ENCODE results near the gene SNX32. TPM values are rescaled to one million over a fixed set of nuclear protein-coding genes. Genes with fewer than 3 reads are reported as not detected.
A peak's percentile ranks its signal among the peaks of the same experiment; 100 is the strongest.

The SNX32 gene
- total and polyA plus RNA-seq, 7 experiments from 2014 or later = 0.38 to 2.0 (median 0.92) TPM

DNA sequence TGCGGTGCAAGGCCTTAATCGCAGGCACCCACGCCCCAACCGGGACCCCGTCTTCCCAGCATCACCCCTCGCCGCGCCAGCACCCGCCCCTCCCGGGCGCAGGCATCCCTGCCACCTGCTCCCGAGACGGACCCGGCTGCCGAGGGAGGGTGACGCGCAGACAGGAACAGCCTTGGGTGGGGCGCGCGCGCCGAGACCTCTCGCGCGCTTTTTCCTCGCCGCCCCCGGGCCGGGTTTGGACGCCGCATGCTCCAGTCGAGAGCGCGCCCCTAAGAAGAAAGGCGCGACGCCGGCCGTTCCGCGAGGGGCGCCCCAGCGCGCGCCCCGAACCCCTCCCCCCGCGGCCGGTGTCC is 23.7 kb downstream of the SNX32 start:
- DNase-seq (peak in 8 of 9 donors; percentile 55 to 79 (median 67)), ATAC-seq (peak; percentile 4)
- H3K27ac ChIP-seq (ENCODE audit: low read depth, low read length) = peak overlapping the region; percentile 74
- Mint-ChIP-seq H3K27me3 (no peaks in the 10 kb centered on the region), H3K9me3 (peaks cover 0 to 9% (median 0%) of the 10 kb centered on the region in 11 donors), H3K36me3 (peaks cover 12 to 44% (median 27%) of the 10 kb centered on the region in 5 donors), H3K27ac (peak overlapping the region in 4 of 9 donors; percentile 67 to 97 (median 84)), H3K4me1 (peaks cover 42 to 70% (median 56%) of the 10 kb centered on the region in 7 donors), H3K4me3 (peak overlapping the region; percentile 87 to 100 (median 93))
- POLR2A ChIA-PET = interaction anchor here (0.6 to 12.9 kb wide), 21 partner anchors 9 to 1622 kb away, joined by 3 to 316 read pairs (median 5); partner anchors contain the start of genes C11orf68, CCDC85B, CTSW and EFEMP2
- peaks cover 28 to 61% (median 33%) of the 10 kb centered on the region in 3 experiments for H3K36me3 ChIP-seq (ENCODE audit: control insufficient read depth in 2 of 3, insufficient read depth in 3 of 3, low read length in 3 of 3)
- intact Hi-C loops (cut with micrococcal nuclease) = loop anchor here (5.0 to 10.0 kb wide), 2 partner anchors 313 to 1540 kb away; partner anchors contain the start of genes PRDX5 (in 1 of the 2) and TRMT112 (in 1 of the 2)
- peak overlapping the region; percentile 98 for H3K4me3 ChIP-seq (ENCODE audit: low read length)
- CTCF ChIA-PET = interaction anchor here (0.9 to 8.3 kb wide), 3 partner anchors 31 to 188 kb away, joined by 3 to 159 read pairs (median 3); partner anchors contain the start of genes CCDC85B and FIBP
- H3K4me1 ChIP-seq (ENCODE audit: control insufficient read depth in 2 of 2, insufficient read depth in 2 of 2, low read length in 2 of 2) = peaks cover 39 to 43% of the 10 kb centered on the region in 2 donors
- no peaks in the 10 kb centered on the region for H3K27me3 ChIP-seq (ENCODE audit: control insufficient read depth in 2 of 2, insufficient read depth in 2 of 2, low read length in 2 of 2)
- H3K9me3 ChIP-seq (ENCODE audit: control insufficient read depth in 2 of 3, low read length in 3 of 3) = no peaks in the 10 kb centered on the region

DNA sequence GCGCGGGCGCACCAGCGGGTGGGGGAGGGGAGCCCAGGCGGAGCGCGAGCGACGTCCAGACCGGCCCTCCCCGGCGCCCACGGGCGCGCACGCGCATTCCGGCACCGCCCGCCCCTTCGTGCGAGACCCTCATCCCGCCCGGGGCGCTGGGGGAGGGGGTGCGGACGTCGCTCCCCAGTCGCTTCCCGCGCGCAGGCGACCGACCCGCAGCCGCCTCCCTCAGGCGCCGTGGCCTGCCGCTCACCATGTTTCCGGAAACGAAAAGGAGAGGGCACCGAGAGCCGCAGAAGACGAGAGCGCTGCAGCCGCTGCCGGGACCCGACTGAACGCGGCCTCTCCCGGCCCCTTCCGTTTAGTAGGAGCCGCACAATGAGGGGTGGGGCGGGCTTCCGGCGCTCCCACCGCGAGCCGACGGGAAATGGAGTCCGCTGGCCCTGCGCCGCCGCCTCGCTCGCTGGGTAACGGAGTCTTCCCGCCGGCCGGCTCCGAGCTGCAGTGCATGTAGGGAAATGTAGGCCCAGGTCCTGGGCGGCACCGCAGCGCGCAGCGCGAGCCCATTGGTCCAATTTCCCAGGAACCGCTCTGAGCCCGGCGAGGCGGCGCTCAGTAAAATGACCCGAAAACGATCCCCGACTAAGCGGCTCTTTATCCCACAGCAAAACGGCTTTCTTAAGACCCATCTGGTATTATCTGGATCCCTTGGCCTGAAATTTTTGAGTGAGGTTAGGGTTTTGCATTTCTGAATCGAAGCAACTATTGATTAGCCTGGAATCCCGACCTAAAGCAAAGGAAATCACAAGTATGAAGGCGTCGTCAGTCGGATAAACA is 24.3 kb downstream of the SNX32 start, which contains the start of gene CFL1:
CFL1 (minus strand) TSS at position 328 of the 828 bp plus-strand sequence; CDS start at position 247, 81 bp downstream.
- Histone ChIP-seq H3K9me3 (ENCODE audit: control insufficient read depth in 2 of 3, low read length in 3 of 3) (no peaks in the 10 kb centered on the region), H3K27me3 (ENCODE audit: control insufficient read depth in 2 of 2, insufficient read depth in 2 of 2, low read length in 2 of 2) (no peaks in the 10 kb centered on the region), H3K4me3 (ENCODE audit: low read length) (peak within 1 kb of the TSS; percentile 98), H3K27ac (ENCODE audit: low read depth, low read length) (peak within 1 kb of the TSS; percentile 88), H3K4me1 (ENCODE audit: control insufficient read depth in 2 of 2, insufficient read depth in 2 of 2, low read length in 2 of 2) (peaks cover 39 to 43% of the 10 kb centered on the region in 2 donors), H3K36me3 (ENCODE audit: control insufficient read depth in 2 of 3, insufficient read depth in 3 of 3, low read length in 3 of 3) (peaks cover 32 to 61% (median 37%) of the 10 kb centered on the region in 3 experiments)
- peak; percentile 80 for ATAC-seq
- no peaks in the 10 kb centered on the region for H3K27me3 Mint-ChIP-seq
- peak within 1 kb of the TSS; percentile 90 to 99 (median 97) for H3K27ac Mint-ChIP-seq
- H3K9me3 Mint-ChIP-seq = peaks cover 0 to 9% (median 0%) of the 10 kb centered on the region in 11 donors
- ChIA-PET POLR2A (interaction anchor here (0.6 to 12.9 kb wide), 31 partner anchors 9 to 1623 kb away, joined by 3 to 316 read pairs (median 4); partner anchors contain the start of genes BANF1, CCDC85B, CTSW and EFEMP2), CTCF (interaction anchor here (0.9 to 8.3 kb wide), 4 partner anchors 12 to 188 kb away, joined by 3 to 159 read pairs (median 16); partner anchors contain the start of genes CCDC85B and FIBP)
- DNase-seq = peak; percentile 90 to 98 (median 97)
- H3K4me3 Mint-ChIP-seq = peak within 1 kb of the TSS; percentile 92 to 100 (median 98)
- intact Hi-C loops (cut with micrococcal nuclease) = loop anchor here (1.0 to 10.0 kb wide), 25 partner anchors 15 to 1541 kb away; partner anchors contain the start of genes BANF1 (in 2 of the 2), EIF1AD (in 2 of the 2), RELA (in 2 of the 2) and RNASEH2C (in 2 of the 2)
- peaks cover 46 to 75% (median 61%) of the 10 kb centered on the region in 7 donors for H3K4me1 Mint-ChIP-seq
- peaks cover 16 to 45% (median 27%) of the 10 kb centered on the region in 5 donors for H3K36me3 Mint-ChIP-seq

DNA sequence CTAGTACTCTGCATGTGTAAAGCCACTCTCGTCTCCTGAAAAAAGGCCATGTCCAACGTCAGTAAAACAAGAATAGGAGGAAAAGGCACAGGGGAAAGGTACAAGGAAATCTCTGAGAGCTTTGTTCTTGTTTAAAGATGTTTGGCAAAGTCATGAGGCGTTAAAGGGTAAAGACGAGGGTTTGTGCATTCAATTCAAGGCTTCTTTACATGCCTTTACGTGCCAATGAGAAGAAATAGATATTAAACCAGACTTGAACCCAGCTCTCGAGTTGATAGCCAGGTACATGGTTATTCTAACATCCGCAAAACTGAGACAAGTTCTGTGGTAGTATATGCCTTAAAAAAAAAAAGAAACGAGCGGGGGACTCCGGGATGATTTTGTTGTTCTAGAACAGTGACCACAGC is 24.9 kb downstream of the SNX32 start:
- no peaks in the 10 kb centered on the region for H3K27me3 ChIP-seq (ENCODE audit: control insufficient read depth in 2 of 2, insufficient read depth in 2 of 2, low read length in 2 of 2)
- Mint-ChIP-seq H3K9me3 (peaks cover 0 to 9% (median 0%) of the 10 kb centered on the region in 11 donors), H3K27ac (peak overlapping the region; percentile 88 to 99 (median 97)), H3K27me3 (no peaks in the 10 kb centered on the region), H3K4me1 (peaks cover 42 to 69% (median 56%) of the 10 kb centered on the region in 7 donors), H3K4me3 (peak overlapping the region; percentile 92 to 100 (median 97)), H3K36me3 (peaks cover 16 to 43% (median 26%) of the 10 kb centered on the region in 5 donors)
- CTCF ChIA-PET = interaction anchor here (1.2 to 8.3 kb wide), 5 partner anchors 12 to 244 kb away, joined by 3 to 159 read pairs (median 9); partner anchors contain the start of genes CCDC85B, FIBP, MAP3K11 and PCNX3
- intact Hi-C loops (cut with micrococcal nuclease) = loop anchor here (1.0 to 10.0 kb wide), 27 partner anchors 14 to 1541 kb away; partner anchors contain the start of genes BANF1 (in 2 of the 2), EIF1AD (in 2 of the 2), KAT5 (in 2 of the 2) and PCNX3 (in 2 of the 2)
- peak overlapping the region; percentile 88 for H3K27ac ChIP-seq (ENCODE audit: low read depth, low read length)
- ATAC-seq (no peak), DNase-seq (no peak)
- H3K36me3 ChIP-seq (ENCODE audit: control insufficient read depth in 2 of 3, insufficient read depth in 3 of 3, low read length in 3 of 3) = peaks cover 26 to 61% (median 37%) of the 10 kb centered on the region in 3 experiments
- no peaks in the 10 kb centered on the region for H3K9me3 ChIP-seq (ENCODE audit: control insufficient read depth in 2 of 3, low read length in 3 of 3)
- H3K4me1 ChIP-seq (ENCODE audit: control insufficient read depth in 2 of 2, insufficient read depth in 2 of 2, low read length in 2 of 2) = peaks cover 39 to 43% of the 10 kb centered on the region in 2 donors
- POLR2A ChIA-PET = interaction anchor here (0.6 to 12.9 kb wide), 35 partner anchors 10 to 1609 kb away, joined by 3 to 316 read pairs (median 5); partner anchors contain the start of genes BANF1, CCDC85B, CTSW and EFEMP2
- peak overlapping the region; percentile 65 for H3K4me3 ChIP-seq (ENCODE audit: low read length)

DNA sequence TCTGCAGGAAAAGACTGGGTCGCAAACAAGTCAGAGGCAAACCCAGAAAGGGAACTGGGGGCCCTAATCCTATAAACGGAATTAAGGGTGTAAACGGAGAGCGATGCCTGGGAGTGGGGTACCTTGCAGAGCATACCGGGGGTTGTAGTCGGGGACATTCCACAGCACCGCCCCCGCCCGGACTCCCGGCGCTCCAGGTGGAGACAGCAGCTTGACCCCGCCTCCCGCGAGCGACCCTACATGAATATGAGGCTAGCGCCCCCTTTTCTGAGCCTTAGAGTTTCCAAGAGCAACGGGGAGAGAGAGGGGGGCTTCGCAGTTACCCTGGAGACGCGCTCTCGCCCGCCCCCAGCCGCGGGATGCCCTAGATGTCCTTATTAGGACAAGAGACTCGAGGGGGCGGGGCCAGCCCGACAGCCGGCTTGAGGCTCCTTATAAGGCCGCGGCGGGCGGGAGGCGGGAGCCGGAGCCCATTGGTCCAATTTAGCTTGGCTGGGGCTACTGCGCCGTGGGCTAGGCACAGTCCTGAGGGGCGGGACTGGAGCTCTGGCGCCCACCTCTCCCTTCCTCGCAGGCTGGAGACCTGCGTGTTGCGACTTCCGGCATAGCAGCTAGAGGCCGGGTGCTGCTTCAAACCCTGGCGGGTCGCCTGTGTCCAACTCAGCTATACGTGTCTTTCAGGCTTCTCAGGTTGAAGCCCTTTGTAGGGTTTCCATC is 25.5 kb downstream of the SNX32 start:
- Mint-ChIP-seq H3K27me3 (no peaks in the 10 kb centered on the region), H3K9me3 (peaks cover 0 to 9% (median 0%) of the 10 kb centered on the region in 11 donors), H3K4me3 (peak overlapping the region; percentile 92 to 100 (median 97)), H3K4me1 (peaks cover 36 to 63% (median 51%) of the 10 kb centered on the region in 7 donors), H3K27ac (peak overlapping the region; percentile 88 to 99 (median 97)), H3K36me3 (peaks cover 16 to 39% (median 24%) of the 10 kb centered on the region in 5 donors)
- ATAC-seq (peak; percentile 71), DNase-seq (peak; percentile 84 to 97 (median 90))
- intact Hi-C loops (cut with micrococcal nuclease) = loop anchor here (1.0 to 10.0 kb wide), 15 partner anchors 14 to 1542 kb away; partner anchors contain the start of genes RELA (in 2 of the 2), AP5B1 (in 1 of the 2), EFEMP2 (in 1 of the 2) and FOSL1 (in 1 of the 2)
- peaks cover 21 to 61% (median 33%) of the 10 kb centered on the region in 3 experiments for H3K36me3 ChIP-seq (ENCODE audit: control insufficient read depth in 2 of 3, insufficient read depth in 3 of 3, low read length in 3 of 3)
- ChIA-PET POLR2A (interaction anchor here (0.6 to 12.9 kb wide), 39 partner anchors 11 to 1381 kb away, joined by 3 to 316 read pairs (median 6); partner anchors contain the start of genes AP5B1, BANF1, C11orf68 and CCDC85B), CTCF (interaction anchor here (0.6 to 8.3 kb wide), 17 partner anchors 11 to 283 kb away, joined by 3 to 159 read pairs (median 4); partner anchors contain the start of genes CCDC85B, EHBP1L1, FIBP and KAT5)
- peaks cover 39 to 41% of the 10 kb centered on the region in 2 donors for H3K4me1 ChIP-seq (ENCODE audit: control insufficient read depth in 2 of 2, insufficient read depth in 2 of 2, low read length in 2 of 2)
- H3K27me3 ChIP-seq (ENCODE audit: control insufficient read depth in 2 of 2, insufficient read depth in 2 of 2, low read length in 2 of 2) = no peaks in the 10 kb centered on the region
- H3K4me3 ChIP-seq (ENCODE audit: low read length) = peak overlapping the region; percentile 65
- H3K27ac ChIP-seq (ENCODE audit: low read depth, low read length) = peak overlapping the region; percentile 88
- no peaks in the 10 kb centered on the region for H3K9me3 ChIP-seq (ENCODE audit: control insufficient read depth in 2 of 3, low read length in 3 of 3)

DNA sequence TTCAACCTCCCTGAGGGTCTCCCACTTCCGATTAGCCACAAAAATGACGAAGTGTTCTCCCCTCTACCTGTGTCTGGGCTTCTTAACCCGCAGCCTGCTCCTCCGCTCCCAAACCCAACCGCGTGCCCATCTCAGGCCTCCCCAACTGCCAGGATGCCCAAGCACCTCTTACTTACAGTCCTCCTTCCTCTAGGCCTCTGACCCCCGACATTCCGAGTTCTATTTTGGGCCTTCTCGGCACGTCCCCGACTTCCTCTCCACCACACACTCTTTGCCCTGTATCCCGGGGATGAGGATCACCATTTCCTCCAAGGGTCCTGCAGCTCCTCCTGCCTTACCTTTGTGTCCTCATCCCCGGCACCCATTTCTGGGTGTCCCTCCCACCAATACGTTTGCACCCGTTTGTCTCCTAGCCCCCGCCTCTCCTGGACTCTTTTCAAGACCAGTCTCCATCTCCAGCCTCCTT is 26.1 kb downstream of the SNX32 start:
- Mint-ChIP-seq H3K4me3 (peak overlapping the region; percentile 92 to 100 (median 97)), H3K27me3 (no peaks in the 10 kb centered on the region), H3K9me3 (peaks cover 0 to 9% (median 0%) of the 10 kb centered on the region in 11 donors), H3K27ac (peak overlapping the region; percentile 88 to 99 (median 97)), H3K4me1 (peaks cover 30 to 57% (median 45%) of the 10 kb centered on the region in 7 donors), H3K36me3 (peaks cover 10 to 33% (median 20%) of the 10 kb centered on the region in 5 donors)
- ATAC-seq = no peak
- ChIA-PET POLR2A (interaction anchor here (0.6 to 12.9 kb wide), 39 partner anchors 10 to 1380 kb away, joined by 3 to 316 read pairs (median 6); partner anchors contain the start of genes AP5B1, BANF1, C11orf68 and CCDC85B), CTCF (interaction anchor here (0.6 to 8.3 kb wide), 18 partner anchors 10 to 284 kb away, joined by 3 to 159 read pairs (median 4); partner anchors contain the start of genes CCDC85B, EHBP1L1, FIBP and KAT5)
- Histone ChIP-seq H3K27me3 (ENCODE audit: control insufficient read depth in 2 of 2, insufficient read depth in 2 of 2, low read length in 2 of 2) (no peaks in the 10 kb centered on the region), H3K9me3 (ENCODE audit: control insufficient read depth in 2 of 3, low read length in 3 of 3) (no peaks in the 10 kb centered on the region), H3K36me3 (ENCODE audit: control insufficient read depth in 2 of 3, insufficient read depth in 3 of 3, low read length in 3 of 3) (peaks cover 15 to 61% (median 27%) of the 10 kb centered on the region in 3 experiments), H3K27ac (ENCODE audit: low read depth, low read length) (peak overlapping the region; percentile 88), H3K4me3 (ENCODE audit: low read length) (peak overlapping the region; percentile 65), H3K4me1 (ENCODE audit: control insufficient read depth in 2 of 2, insufficient read depth in 2 of 2, low read length in 2 of 2) (peaks cover 35 to 39% of the 10 kb centered on the region in 2 donors)
- intact Hi-C loops (cut with micrococcal nuclease) = loop anchor here (1.0 to 10.0 kb wide), 20 partner anchors 8 to 1543 kb away; partner anchors contain the start of genes RELA (in 2 of the 2), AP5B1 (in 1 of the 2), C11orf68 (in 1 of the 2) and DRAP1 (in 1 of the 2)
- DNase-seq = peak in 1 of 9 donors; percentile 40

Measured in naive thymus-derived CD4-positive, alpha-beta T cell (primary cell).